GM21737 (cell line): ENCODE measurements around the gene MX2.
A peak's percentile ranks its signal among the peaks of the same experiment; 100 is the strongest.
"Not testable (repeated sequence)": the region's sequence is repeated elsewhere in the genome, so short reads cannot be mapped to it uniquely, and the experiment has no call there.

Source experiments
- ATAC-seq: cut with Tn5 transposase; IDR thresholded peaks from one replicate; pipeline ENCODE4 v1.9.1; 2021; ENCODE audit warnings: mild to moderate bottlenecking, moderate library complexity; ENCODE audit not compliant: unreplicated experiment

MX2 gene

GRCh38 chr21:41361786-41362604 is at the start of gene MX2:
TSS of gene MX2 (plus strand) at chr21:41362027. CDS start at chr21:41376907, 14,880 bp downstream.
- peak; percentile 43 for ATAC-seq

GRCh38 chr21:41313285-41314164 is 48.3 kb upstream of the MX2 start:
- ATAC-seq: not testable (repeated sequence)

GRCh38 chr21:41315726-41316125 is 46.1 kb upstream of the MX2 start:
- no peak for ATAC-seq

GRCh38 chr21:41316200-41317062 is 45.4 kb upstream of the MX2 start, which contains the start of gene FAM3B:
TSS of gene FAM3B (plus strand) at chr21:41316801. CDS start at chr21:41316880, 79 bp downstream.
- no peak for ATAC-seq

- ATAC-seq: no peak
These were observed 44.8 kb upstream of the MX2 start for GRCh38 chr21:41317063-41317392.

DNA sequence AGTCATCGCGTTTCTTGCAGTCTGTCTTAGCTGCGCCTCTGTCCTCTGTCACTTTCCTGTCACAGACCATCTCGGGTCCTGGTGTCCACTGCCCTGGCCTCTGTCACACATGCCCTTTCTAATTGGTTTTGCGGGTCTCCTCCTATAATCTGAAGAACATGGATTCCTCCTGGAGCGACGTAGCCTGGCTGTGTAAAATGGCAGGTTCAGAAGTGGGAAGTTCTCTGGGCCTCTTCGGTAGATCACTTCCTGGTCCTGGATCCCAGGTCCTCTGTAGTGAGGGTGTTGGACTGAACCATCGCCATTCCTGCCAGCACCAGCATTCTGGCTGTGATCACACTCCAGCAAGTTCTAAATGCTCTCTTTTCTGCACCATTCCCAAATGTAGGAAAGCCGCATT is 44.4 kb upstream of the MX2 start:
- no peak for ATAC-seq

GRCh38 chr21:41318218-41318617 is 43.6 kb upstream of the MX2 start:
- ATAC-seq: no peak

DNA sequence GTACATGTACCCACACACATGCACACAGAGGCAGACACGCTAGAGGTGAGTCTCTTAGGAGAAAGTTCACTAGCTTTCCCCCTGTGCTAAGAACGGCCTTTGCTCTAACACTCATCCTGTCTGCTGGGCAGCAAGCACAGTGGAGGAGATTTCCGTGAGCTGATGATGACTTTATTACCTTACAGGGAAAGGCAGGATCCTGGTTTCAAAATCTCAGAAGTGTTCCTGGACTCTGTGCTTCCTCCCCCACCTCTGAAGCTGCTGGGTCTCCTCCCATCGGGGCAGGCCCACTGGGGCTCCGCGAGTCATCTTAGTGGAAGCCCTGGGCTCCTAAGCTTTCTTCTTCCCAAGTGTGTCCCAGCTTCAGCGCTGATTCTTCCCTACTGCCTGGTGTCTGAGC is 42.6 kb upstream of the MX2 start:
- no peak for ATAC-seq

DNA sequence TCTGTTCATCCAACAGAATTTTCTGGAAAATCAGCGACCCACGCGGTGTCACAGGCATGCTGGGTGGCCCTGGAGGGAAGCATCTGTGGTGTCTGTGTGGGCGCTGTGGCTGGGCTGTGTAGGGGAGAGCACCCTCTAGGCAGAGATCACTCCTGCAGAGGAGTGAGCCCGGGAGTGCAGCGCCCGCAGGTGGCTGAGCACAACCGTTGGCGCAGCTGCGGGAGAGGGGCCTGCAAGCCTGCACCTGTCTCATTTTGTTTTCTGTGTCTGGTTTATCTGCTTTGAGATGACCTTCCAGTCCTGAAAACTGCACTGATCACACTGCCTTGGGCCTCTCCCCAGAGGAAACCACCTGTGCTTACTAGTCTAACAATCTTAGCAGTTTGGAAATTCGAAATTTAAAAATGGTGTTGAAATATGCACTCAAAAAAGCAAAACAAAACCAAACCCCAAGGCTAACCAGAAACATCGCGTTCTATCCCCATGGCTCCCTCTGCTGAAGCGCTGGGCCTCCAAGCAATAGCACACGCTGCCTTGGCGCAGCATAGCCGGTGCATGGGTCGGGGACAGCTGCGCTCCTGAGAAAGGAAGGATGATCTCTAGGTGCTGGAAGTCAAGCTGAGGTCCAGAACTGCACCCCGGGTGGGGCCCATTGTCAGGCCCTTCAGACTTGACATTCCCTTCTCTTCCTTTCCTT is 40.5 kb upstream of the MX2 start:
- ATAC-seq: no peak

DNA sequence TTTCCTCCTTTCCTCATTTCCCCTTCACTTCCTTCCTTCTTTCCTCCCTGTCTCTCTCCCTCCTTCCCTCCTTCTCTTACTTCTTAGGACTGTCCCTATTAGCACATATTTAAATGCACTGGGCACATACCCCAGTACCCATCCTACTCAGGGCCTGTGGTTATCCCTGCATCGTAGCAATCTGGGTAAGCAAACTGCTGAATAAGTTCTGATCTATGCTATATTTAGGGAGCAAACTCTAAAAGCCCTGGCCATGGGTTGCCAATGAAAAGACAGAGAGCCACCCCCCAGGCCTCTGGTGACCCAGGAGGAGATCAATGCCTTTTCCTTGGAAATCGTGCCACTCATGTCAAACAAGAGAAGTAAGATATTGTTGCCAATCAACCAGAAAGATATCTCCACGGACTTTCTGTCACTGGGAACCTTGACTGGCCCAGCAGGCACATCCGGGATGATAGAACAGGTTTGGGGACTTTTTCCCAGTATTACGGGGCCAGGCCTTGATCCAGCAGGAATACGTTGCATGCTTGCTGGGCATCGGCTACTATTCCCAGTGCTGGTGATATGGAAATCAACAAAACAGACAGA is 39.8 kb upstream of the MX2 start:
- ATAC-seq: no peak

- ATAC-seq: no peak
These were observed 39.1 kb upstream of the MX2 start for GRCh38 chr21:41322496-41323382.

- no peak for ATAC-seq
These were observed 36.5 kb upstream of the MX2 start for GRCh38 chr21:41325138-41325912.

GRCh38 chr21:41326414-41327080 is 35.3 kb upstream of the MX2 start:
- ATAC-seq: no peak

GRCh38 chr21:41327753-41328152 is 34.1 kb upstream of the MX2 start:
- ATAC-seq: no peak

- no peak for ATAC-seq
These were observed 32.9 kb upstream of the MX2 start for GRCh38 chr21:41328660-41329607.

DNA sequence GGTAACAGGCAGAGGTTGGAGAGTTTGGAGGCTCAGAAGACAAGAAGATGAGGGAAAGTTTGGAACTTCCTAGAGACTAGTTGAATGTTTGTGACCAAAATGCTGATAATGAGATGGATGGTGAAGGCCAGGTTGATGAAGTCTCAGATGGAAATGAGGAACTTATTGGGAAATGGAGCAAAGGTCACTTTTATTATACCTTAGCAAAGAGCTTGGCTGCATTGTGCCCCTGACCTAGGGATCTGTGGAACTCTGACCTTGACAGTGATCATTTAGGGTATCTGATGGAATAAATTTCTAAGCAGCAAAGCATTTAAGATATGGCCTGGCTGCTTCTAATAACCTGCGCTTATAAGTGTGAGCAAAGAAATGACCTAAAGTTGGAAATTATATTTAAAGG is 28.1 kb upstream of the MX2 start:
- no peak for ATAC-seq

GRCh38 chr21:41337515-41337914 is 24.3 kb upstream of the MX2 start:
- ATAC-seq: no peak
